HG02610 (cell line): ENCODE results near the gene EFNB2.

ENCODE experiments used
- ATAC-seq: cut with Tn5 transposase; IDR thresholded peaks from one replicate; pipeline ENCODE4 v1.9.1; 2021; ENCODE audit warnings: mild to moderate bottlenecking, moderate library complexity; ENCODE audit not compliant: unreplicated experiment

Gene EFNB2

GRCh38 chr13:106487129-106487528 is 48.3 kb downstream of the EFNB2 start:
- no peak for ATAC-seq

- ATAC-seq = no peak
These were observed 49.2 kb downstream of the EFNB2 start for GRCh38 chr13:106486287-106486686.

GRCh38 chr13:106484537-106485193 is 50.8 kb downstream of the EFNB2 start:
- ATAC-seq = no peak

GRCh38 chr13:106484084-106484483 is 51.4 kb downstream of the EFNB2 start:
- no peak for ATAC-seq

GRCh38 chr13:106481919-106482318 is 53.5 kb downstream of the EFNB2 start:
- ATAC-seq = no peak

GRCh38 chr13:106480351-106480910 is 55.0 kb downstream of the EFNB2 start:
- ATAC-seq = no peak

- ATAC-seq = no peak
These were observed 55.5 kb downstream of the EFNB2 start for GRCh38 chr13:106479929-106480328.

- ATAC-seq = no peak
These were observed 57.3 kb downstream of the EFNB2 start for GRCh38 chr13:106478116-106478515.

GRCh38 chr13:106477303-106477702 is 58.2 kb downstream of the EFNB2 start:
- ATAC-seq = no peak

- no peak for ATAC-seq
These were observed 59.6 kb downstream of the EFNB2 start for GRCh38 chr13:106475852-106476251.

- ATAC-seq = no peak
These were observed 60.5 kb downstream of the EFNB2 start for GRCh38 chr13:106474912-106475311.

GRCh38 chr13:106473154-106473553 is 62.3 kb downstream of the EFNB2 start:
- ATAC-seq = no peak

- ATAC-seq = no peak
These were observed 62.8 kb downstream of the EFNB2 start for GRCh38 chr13:106472621-106473020.

- ATAC-seq = no peak
These were observed 63.4 kb downstream of the EFNB2 start for GRCh38 chr13:106471957-106472543.

- no peak for ATAC-seq
These were observed 64.9 kb downstream of the EFNB2 start for GRCh38 chr13:106470576-106470975.

GRCh38 chr13:106468744-106469590 is 66.5 kb downstream of the EFNB2 start:
- no peak for ATAC-seq

GRCh38 chr13:106468207-106468606 is 67.3 kb downstream of the EFNB2 start:
- ATAC-seq = no peak

- no peak for ATAC-seq
These were observed 67.9 kb downstream of the EFNB2 start for GRCh38 chr13:106467427-106468122.

- ATAC-seq = no peak
These were observed 68.6 kb downstream of the EFNB2 start for GRCh38 chr13:106466691-106467426.

GRCh38 chr13:106464076-106464475 is 71.4 kb downstream of the EFNB2 start:
- no peak for ATAC-seq
